GM20431 (cell line): Measurements from ENCODE around the gene SLC7A8.

Experiments used
- in situ Hi-C: fragments of 300-500 bp; cut with MseI, MboI; formaldehyde crosslinking; loops from one replicate; pipeline ENCODE4 v1.15.0; 2020; ENCODE audit warnings: low sequenced_read_pairs; ENCODE audit not compliant: unreplicated experiment

The SLC7A8 gene

DNA sequence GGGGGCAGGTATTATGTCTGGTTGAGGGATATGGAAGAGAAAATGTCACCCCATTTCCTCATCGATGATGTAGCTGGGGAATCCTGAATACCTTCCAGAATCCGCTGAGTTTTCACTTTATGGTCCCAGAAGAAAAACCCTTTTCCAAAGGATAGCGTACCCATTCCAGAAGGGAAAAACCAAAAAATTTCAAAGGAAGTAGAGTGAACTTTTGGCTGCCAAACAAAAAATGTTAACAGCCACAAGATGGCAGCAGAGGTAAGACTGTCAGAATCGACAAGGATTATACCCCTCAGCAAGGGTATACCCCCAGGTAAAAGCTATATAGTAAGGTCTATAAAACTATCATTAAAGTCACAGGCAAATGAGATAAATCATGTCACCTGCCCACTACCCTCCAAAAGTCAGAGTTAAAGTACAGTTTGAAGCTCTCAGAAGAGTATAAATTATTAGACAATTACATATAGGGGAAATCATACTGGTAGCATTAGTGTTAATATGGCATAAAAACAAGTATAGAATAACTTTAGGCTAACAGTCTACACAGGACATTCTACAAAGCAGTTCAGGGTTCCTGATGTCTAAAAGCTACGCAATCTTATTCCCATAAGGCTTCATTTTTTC lies 106.6 kb downstream of the SLC7A8 start:
- in situ Hi-C loops: no loop called here
